ENCODE data around the gene RPGR.

GRCh38 chrX:38312436-38312835 is 14.9 kb downstream of the RPGR start:
- TF ChIP-seq CTCF (IDR thresholded peaks at IDR 0.05; ENCODE audit: low read length) (no peak), EZH2 (IDR thresholded peaks at IDR 0.05; ENCODE audit: borderline replicate concordance, low read length) (no peak)

All from OCI-LY1 (cell line).